ENCODE measurements around the gene ZBTB2. TPM values are rescaled to one million over a fixed set of nuclear protein-coding genes. Genes with fewer than 3 reads are reported as not detected.

The ZBTB2 gene
- total RNA-seq, 1 experiment from 2014 or later = 20.3 TPM

DNA sequence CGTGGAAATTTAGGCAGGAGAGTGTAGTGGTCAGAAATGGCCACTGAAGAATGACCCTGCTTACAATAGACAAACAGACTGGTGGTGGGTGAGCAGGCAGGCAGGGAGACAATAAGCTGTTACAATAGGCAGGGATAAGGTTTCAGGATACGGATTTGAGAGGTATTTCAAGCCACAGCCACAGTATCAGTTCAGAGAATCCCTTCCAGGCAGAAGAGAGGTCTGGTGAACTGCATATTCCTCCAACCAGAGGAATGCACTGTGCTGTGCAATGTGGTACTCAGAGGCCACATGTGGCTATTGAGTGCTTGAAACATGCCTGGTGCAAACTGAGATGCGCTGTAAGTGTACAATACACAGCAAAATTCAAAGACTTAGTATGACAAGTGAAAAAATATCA lies 40.0 kb upstream of the ZBTB2 start:
- H3K9ac ChIP-seq (ENCODE audit: low read length) = no peak overlapping the region
- no peaks in the 10 kb centered on the region for H3K9me2 ChIP-seq (replicated peaks; ENCODE audit: low read length)
- H3K4me1 ChIP-seq (ENCODE audit: insufficient read depth, low read length) = no peaks in the 10 kb centered on the region
- no peak overlapping the region for H3K27ac ChIP-seq (ENCODE audit: low read length)
- peaks cover 2% of the 10 kb centered on the region for H4K20me1 ChIP-seq (ENCODE audit: low read length)
- CTCF ChIA-PET = no interaction called here
- TF ChIP-seq EZH2phosphoT487 (IDR thresholded peaks at IDR 0.05; ENCODE audit: borderline replicate concordance, low read length) (no peak), CTCF (conservative IDR thresholded peaks at IDR 0.05; ENCODE audit: low read depth, low read length) (no peak), EZH2 (IDR thresholded peaks at IDR 0.05; ENCODE audit: low read length, unreplicated experiment) (no peak)
- peaks cover 11% of the 10 kb centered on the region for H3K36me3 ChIP-seq (ENCODE audit: low read depth, low read length)
- POLR2A ChIA-PET (ENCODE audit: unreplicated experiment) = no interaction called here
- no peak overlapping the region for H2AFZ ChIP-seq (ENCODE audit: low read length)
- ATAC-seq = no peak
- H3K9me3 ChIP-seq (ENCODE audit: low read length) = no peaks in the 10 kb centered on the region
- no TSS peak for BruUV-seq (replicated peaks)
- no peak overlapping the region for H3K4me2 ChIP-seq (ENCODE audit: low read length)
- intact Hi-C loops (cut with micrococcal nuclease) = no loop called here
- no peaks in the 10 kb centered on the region for H3K27me3 ChIP-seq (ENCODE audit: low read length)
- no peak for DNase-seq
- no peaks in the 10 kb centered on the region for H3F3A ChIP-seq (ENCODE audit: low read length, unreplicated experiment)
- peaks cover 4% of the 10 kb centered on the region for H3K79me2 ChIP-seq (ENCODE audit: low read length)
- no peak overlapping the region for H3K4me3 ChIP-seq (ENCODE audit: low read length)

GRCh38 chr6:151430886-151431285 lies 39.5 kb upstream of the ZBTB2 start:
- BruUV-seq (replicated peaks) = no TSS peak
- Histone ChIP-seq H3K4me1 (ENCODE audit: insufficient read depth, low read length) (no peaks in the 10 kb centered on the region), H3K9ac (ENCODE audit: low read length) (no peak overlapping the region), H3K27me3 (ENCODE audit: low read length) (no peaks in the 10 kb centered on the region), H3K79me2 (ENCODE audit: low read length) (no peaks in the 10 kb centered on the region; the same call in 1 of the 2 replicates), H2AFZ (ENCODE audit: low read length) (no peak overlapping the region), H3K27ac (ENCODE audit: low read length) (no peak overlapping the region), H3K4me3 (ENCODE audit: low read length) (no peak overlapping the region), H3K9me3 (ENCODE audit: low read length) (no peaks in the 10 kb centered on the region), H3K4me2 (ENCODE audit: low read length) (no peak overlapping the region), H3F3A (ENCODE audit: low read length, unreplicated experiment) (no peaks in the 10 kb centered on the region), H4K20me1 (ENCODE audit: low read length) (no peaks in the 10 kb centered on the region), H3K36me3 (ENCODE audit: low read depth, low read length) (peaks cover 8% of the 10 kb centered on the region), H3K9me2 (replicated peaks; ENCODE audit: low read length) (no peaks in the 10 kb centered on the region)
- no peak for TF ChIP-seq CTCF (conservative IDR thresholded peaks at IDR 0.05; ENCODE audit: low read depth, low read length)
- no peak for TF ChIP-seq EZH2 (IDR thresholded peaks at IDR 0.05; ENCODE audit: low read length, unreplicated experiment)
- no peak for TF ChIP-seq EZH2phosphoT487 (IDR thresholded peaks at IDR 0.05; ENCODE audit: borderline replicate concordance, low read length)
- intact Hi-C loops (cut with micrococcal nuclease) = no loop called here
- CTCF ChIA-PET = no interaction called here
- DNase-seq = no peak
- ATAC-seq = no peak
- POLR2A ChIA-PET (ENCODE audit: unreplicated experiment) = no interaction called here

DNA sequence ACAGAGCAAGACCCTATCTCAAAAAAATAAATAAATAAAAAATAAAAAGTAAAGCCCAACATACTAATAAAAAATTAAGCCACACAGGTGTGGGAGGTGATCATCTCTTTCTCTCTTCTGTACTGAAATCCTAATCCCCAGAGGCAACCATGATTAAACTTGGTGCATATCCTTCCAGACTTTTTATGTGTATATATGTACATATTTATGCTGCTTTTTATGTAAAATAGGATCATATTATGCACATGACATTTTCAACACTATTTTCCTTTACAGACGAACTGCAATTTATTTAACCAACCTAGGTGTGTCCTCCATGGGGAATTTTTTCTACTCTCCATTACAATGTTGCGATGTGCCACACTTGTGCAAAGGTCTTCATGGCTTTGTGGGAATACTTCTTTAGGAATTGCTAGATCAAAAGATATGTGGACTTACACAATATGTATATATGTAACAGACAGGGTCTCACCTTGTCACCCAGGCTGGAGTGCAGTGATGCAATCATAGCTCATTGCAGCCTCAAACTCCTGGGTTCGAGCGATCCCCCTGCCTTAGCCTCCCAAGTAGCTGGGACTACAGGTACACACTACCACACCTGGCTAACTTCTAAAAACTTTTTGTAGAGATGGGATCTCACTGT lies 36.9 kb upstream of the ZBTB2 start:
- Histone ChIP-seq H3K27ac (ENCODE audit: low read length) (no peak overlapping the region), H3K36me3 (ENCODE audit: low read depth, low read length) (peaks cover 8% of the 10 kb centered on the region; the same call in 1 of the 2 replicates), H3K9ac (ENCODE audit: low read length) (no peak overlapping the region), H3K27me3 (ENCODE audit: low read length) (no peaks in the 10 kb centered on the region), H2AFZ (ENCODE audit: low read length) (no peak overlapping the region), H4K20me1 (ENCODE audit: low read length) (no peaks in the 10 kb centered on the region), H3K9me2 (replicated peaks; ENCODE audit: low read length) (no peaks in the 10 kb centered on the region), H3K9me3 (ENCODE audit: low read length) (no peaks in the 10 kb centered on the region), H3K79me2 (ENCODE audit: low read length) (no peaks in the 10 kb centered on the region), H3F3A (ENCODE audit: low read length, unreplicated experiment) (no peaks in the 10 kb centered on the region), H3K4me3 (ENCODE audit: low read length) (no peak overlapping the region), H3K4me1 (ENCODE audit: insufficient read depth, low read length) (no peaks in the 10 kb centered on the region), H3K4me2 (ENCODE audit: low read length) (no peak overlapping the region)
- ChIA-PET CTCF (no interaction called here), POLR2A (ENCODE audit: unreplicated experiment) (no interaction called here)
- intact Hi-C loops (cut with micrococcal nuclease) = no loop called here
- TF ChIP-seq CTCF (conservative IDR thresholded peaks at IDR 0.05; ENCODE audit: low read depth, low read length) = no peak
- TF ChIP-seq EZH2 (IDR thresholded peaks at IDR 0.05; ENCODE audit: low read length, unreplicated experiment) = no peak
- no peak for TF ChIP-seq EZH2phosphoT487 (IDR thresholded peaks at IDR 0.05; ENCODE audit: borderline replicate concordance, low read length)
- no TSS peak for BruUV-seq (replicated peaks)
- no peak for DNase-seq
- no peak for ATAC-seq
